LNCAP (cell line): Measurements from ENCODE around the gene SIM2.

ENCODE experiments used
- TF ChIP-seq, protein P1 (sequence below): fragments of 450-650 bp; IDR thresholded peaks from 2 replicates; pipeline ENCODE4 v1.5.1; 2017; ENCODE audit warnings: mild to moderate bottlenecking

The SIM2 gene

DNA sequence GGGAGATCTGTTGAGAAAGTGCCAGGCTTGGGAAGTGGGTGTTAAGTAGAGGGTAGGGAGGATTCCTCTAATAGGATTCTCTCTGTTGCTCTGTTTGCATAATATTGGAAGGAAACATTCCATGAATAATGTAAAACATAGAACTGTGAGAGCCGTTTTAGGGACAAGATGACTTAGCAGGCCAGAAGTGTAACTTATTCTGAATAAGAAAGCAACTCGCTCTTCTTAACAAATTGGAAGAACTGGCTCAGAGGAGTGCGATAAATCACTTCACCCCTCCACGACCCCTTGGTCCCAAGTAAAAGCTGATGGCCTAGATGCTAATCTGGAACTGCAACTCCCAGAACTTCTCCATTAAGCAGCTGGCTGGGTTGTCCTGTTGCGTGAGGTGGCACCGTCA is 19.1 kb downstream of the SIM2 start:
- TF ChIP-seq, protein P1, sequence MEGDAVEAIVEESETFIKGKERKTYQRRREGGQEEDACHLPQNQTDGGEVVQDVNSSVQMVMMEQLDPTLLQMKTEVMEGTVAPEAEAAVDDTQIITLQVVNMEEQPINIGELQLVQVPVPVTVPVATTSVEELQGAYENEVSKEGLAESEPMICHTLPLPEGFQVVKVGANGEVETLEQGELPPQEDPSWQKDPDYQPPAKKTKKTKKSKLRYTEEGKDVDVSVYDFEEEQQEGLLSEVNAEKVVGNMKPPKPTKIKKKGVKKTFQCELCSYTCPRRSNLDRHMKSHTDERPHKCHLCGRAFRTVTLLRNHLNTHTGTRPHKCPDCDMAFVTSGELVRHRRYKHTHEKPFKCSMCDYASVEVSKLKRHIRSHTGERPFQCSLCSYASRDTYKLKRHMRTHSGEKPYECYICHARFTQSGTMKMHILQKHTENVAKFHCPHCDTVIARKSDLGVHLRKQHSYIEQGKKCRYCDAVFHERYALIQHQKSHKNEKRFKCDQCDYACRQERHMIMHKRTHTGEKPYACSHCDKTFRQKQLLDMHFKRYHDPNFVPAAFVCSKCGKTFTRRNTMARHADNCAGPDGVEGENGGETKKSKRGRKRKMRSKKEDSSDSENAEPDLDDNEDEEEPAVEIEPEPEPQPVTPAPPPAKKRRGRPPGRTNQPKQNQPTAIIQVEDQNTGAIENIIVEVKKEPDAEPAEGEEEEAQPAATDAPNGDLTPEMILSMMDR, result no peak

GRCh38 chr21:36718951-36719501 is 20.1 kb downstream of the SIM2 start:
- TF ChIP-seq, protein P1, result no peak

DNA sequence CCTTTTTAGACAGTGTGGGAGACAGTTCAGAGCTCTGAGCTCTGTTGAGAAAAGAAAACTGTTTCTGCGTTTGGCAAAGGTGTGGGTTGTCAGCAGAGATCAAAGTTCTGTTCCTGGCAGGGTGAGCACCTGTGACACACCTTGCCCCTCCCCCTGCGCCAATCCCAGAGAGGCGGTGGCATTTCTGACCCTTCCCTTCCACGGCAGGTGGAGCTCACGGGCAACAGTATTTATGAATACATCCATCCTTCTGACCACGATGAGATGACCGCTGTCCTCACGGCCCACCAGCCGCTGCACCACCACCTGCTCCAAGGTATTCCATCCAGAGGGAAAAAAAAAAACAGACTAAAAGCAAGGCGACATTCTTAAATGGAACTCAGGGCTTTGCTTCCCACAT is 20.7 kb downstream of the SIM2 start:
- TF ChIP-seq, protein P1, result no peak

- TF ChIP-seq, protein P1, result no peak
Measured at GRCh38 chr21:36721817-36722216, 22.9 kb downstream of the SIM2 start.

DNA sequence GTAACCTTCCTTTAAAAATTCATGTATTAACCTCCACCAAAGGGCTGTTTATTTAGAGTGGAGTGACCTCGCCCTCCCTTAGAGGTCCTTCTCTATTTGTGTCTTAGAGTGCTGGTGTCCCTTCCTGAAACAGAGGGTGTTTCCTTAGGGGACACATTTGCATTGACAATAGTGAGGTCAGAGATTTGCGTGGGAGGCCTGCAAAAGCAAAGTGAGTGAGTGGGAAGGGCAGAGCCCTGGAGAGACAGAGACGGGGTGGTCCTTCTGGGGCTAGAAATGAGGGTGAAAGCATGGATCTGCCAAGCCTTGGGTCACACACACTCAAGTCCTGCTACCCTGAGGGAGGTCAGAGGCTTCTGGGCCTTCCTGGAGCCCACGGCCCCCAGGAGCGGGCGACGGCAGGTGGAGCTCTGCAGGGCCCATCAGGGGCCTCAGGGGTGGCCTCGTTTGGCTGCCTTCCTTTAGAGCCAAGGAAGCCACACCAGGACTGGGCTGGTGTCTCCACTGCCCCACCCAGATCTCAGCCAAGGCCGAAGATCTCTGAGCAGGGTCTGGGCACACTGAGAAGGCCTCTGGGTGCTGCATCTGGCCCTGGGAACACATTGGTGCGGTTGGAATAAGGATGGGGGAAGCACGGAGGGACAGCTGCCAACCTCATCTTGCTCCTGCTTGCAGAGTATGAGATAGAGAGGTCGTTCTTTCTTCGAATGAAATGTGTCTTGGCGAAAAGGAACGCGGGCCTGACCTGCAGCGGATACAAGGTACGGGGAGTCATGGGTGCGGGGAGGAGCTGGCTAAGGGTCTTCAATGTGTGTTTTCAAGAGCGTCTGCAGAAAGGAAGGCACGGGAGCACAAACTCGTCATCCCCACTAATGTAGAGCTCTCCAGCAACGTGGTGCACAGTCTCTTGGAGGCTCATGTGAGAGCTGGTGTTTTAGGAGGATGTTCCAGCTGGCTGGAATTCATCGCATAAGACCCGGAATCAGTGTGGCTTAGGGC is 23.8 kb downstream of the SIM2 start:
- TF ChIP-seq, protein P1, result no peak

- TF ChIP-seq, protein P1, result no peak
Measured at GRCh38 chr21:36723371-36723881, 24.5 kb downstream of the SIM2 start.

DNA sequence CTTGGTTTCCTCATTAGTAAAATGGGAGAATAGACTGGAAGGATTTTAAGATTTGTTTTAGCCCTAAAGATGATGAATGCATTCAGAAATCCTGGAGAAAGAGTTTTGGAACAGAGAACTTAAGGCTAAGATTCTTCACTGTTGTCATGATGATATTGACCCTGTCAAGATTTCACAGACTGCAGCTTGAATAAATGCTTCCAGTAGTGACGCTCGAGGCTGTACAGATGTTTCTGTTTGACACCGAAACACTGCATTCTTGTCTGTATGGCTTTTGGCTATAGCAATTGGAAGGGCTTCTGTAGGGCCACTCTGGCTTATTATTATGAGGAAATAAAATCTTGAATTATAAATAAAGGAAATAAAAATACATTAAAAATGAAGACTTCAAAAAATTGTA is 25.7 kb downstream of the SIM2 start:
- TF ChIP-seq, protein P1, result no peak
